Neural cell (in vitro differentiated cells): ENCODE data around the gene DNAJB6. TPM values are rescaled to one million over a fixed set of nuclear protein-coding genes. Genes with fewer than 3 reads are reported as not detected.

ENCODE experiments used
- H2AFZ ChIP-seq: fragments of 200-600, 300-800 bp; sonication (generic), shearing (Covaris generic); 2 replicates; pipeline ENCODE4 v1.6.0; 2014; ENCODE audit warnings: low read depth, mild to moderate bottlenecking, antibody characterized with exemption, low read length, moderate library complexity
- H3F3A ChIP-seq: fragments of 200-600 bp; shearing (Covaris generic); 2 replicates; pipeline ENCODE4 v1.6.1; 2016; ENCODE audit warnings: mild to moderate bottlenecking, moderate library complexity, mixed read lengths, antibody characterized with exemption, low read length; ENCODE audit not compliant: insufficient read depth, poor library complexity, severe bottlenecking
- H3K27ac ChIP-seq: fragments of 200-600, 300-800 bp; sonication (generic), shearing (Covaris generic); 2 replicates; pipeline ENCODE4 v1.5.1; 2014; ENCODE audit warnings: mild to moderate bottlenecking, low read length, moderate library complexity
- H3K27me3 ChIP-seq: fragments of 300-800, 200-600 bp; sonication (generic), shearing (Covaris generic); 2 replicates; pipeline ENCODE4 v1.6.0; 2014; ENCODE audit warnings: mild to moderate bottlenecking, low read depth, low read length, moderate library complexity; ENCODE audit not compliant: insufficient read depth
- H3K36me3 ChIP-seq: fragments of 300-800, 200-600 bp; sonication (generic), shearing (Covaris generic); 2 replicates; pipeline ENCODE4 v1.5.1; 2014; ENCODE audit warnings: mild to moderate bottlenecking, antibody characterized with exemption, low read length, moderate library complexity; ENCODE audit not compliant: insufficient read depth
- H3K4me2 ChIP-seq: fragments of 300-800, 200-600 bp; sonication (generic), shearing (Covaris generic); 2 replicates; pipeline ENCODE4 v1.6.0; 2014; ENCODE audit warnings: mild to moderate bottlenecking, low read length
- H3K4me3 ChIP-seq: fragments of 300-800, 200-600 bp; sonication (generic), shearing (Covaris generic); 2 replicates; pipeline ENCODE4 v1.5.1; 2014; ENCODE audit warnings: mild to moderate bottlenecking, low read length, moderate library complexity
- H3K79me2 ChIP-seq: fragments of 200-600 bp; shearing (Covaris generic); replicated peaks from 2 replicates; pipeline ENCODE4 v1.6.0; 2014; ENCODE audit warnings: mild to moderate bottlenecking, low read length, moderate library complexity; ENCODE audit not compliant: insufficient read depth
- H3K9ac ChIP-seq: fragments of 300-800, 200-600 bp; sonication (generic), shearing (Covaris generic); 2 replicates; pipeline ENCODE4 v1.6.1; 2016; ENCODE audit warnings: mild to moderate bottlenecking, low read length, mixed read lengths
- H3K9me2 ChIP-seq: fragments of 200-600 bp; shearing (Covaris generic); 2 replicates; pipeline ENCODE4 v1.6.1; 2016; ENCODE audit warnings: mild to moderate bottlenecking, low read length, mixed read lengths; ENCODE audit not compliant: insufficient read depth
- H3K9me3 ChIP-seq: fragments of 200-600, 300-800 bp; sonication (generic), shearing (Covaris generic); 2 replicates; pipeline ENCODE4 v1.6.1; 2016; ENCODE audit warnings: mild to moderate bottlenecking, mixed run types, low read length, moderate library complexity, mixed read lengths
- H4K20me1 ChIP-seq: fragments of 200-600 bp; shearing (Covaris generic); 2 replicates; pipeline ENCODE4 v1.6.1; 2016; ENCODE audit warnings: mild to moderate bottlenecking, mixed run types; ENCODE audit not compliant: insufficient read depth
- CTCF ChIP-seq: fragments of 450-650 bp; IDR thresholded peaks from 2 replicates; pipeline ENCODE4 v1.5.1; 2014; ENCODE audit warnings: antibody characterized with exemption, mild to moderate bottlenecking, moderate library complexity; ENCODE audit not compliant: poor library complexity, severe bottlenecking
- EP300 ChIP-seq: fragments of 450-650 bp; conservative IDR thresholded peaks from 2 replicates; pipeline ENCODE4 v1.6.1; 2014; ENCODE audit warnings: antibody characterized with exemption, mild to moderate bottlenecking, moderate library complexity; ENCODE audit not compliant: poor library complexity, severe bottlenecking
- EZH2 ChIP-seq: fragments of 200-600, 300-800 bp; shearing (Covaris generic), sonication (generic); IDR thresholded peaks from 2 replicates; pipeline ENCODE4 v1.6.1; 2014; ENCODE audit warnings: antibody characterized with exemption, low read length, borderline replicate concordance, mild to moderate bottlenecking; ENCODE audit not compliant: insufficient read depth, poor library complexity, severe bottlenecking
- MXI1 ChIP-seq: fragments of 450-650 bp; conservative IDR thresholded peaks from 2 replicates; pipeline ENCODE4 v1.6.1; 2014; ENCODE audit warnings: antibody characterized with exemption, mild to moderate bottlenecking; ENCODE audit not compliant: poor library complexity, severe bottlenecking
- POLR2AphosphoS5 ChIP-seq: IDR thresholded peaks from 2 replicates; pipeline ENCODE4 v1.6.1; 2012
- RAD21 ChIP-seq: fragments of 450-650 bp; conservative IDR thresholded peaks from 2 replicates; pipeline ENCODE4 v1.6.1; 2014; ENCODE audit warnings: antibody characterized with exemption, mild to moderate bottlenecking, moderate library complexity
- REST ChIP-seq: IDR thresholded peaks from 2 replicates; pipeline ENCODE4 v1.6.1; 2012; ENCODE audit warnings: borderline replicate concordance
- SMC3 ChIP-seq: fragments of 450-650 bp; conservative IDR thresholded peaks from 2 replicates; pipeline ENCODE4 v1.6.1; 2014; ENCODE audit warnings: antibody characterized with exemption, mild to moderate bottlenecking, moderate library complexity; ENCODE audit not compliant: poor library complexity
- TAF1 ChIP-seq: IDR thresholded peaks from 2 replicates; pipeline ENCODE4 v1.6.1; 2012; ENCODE audit warnings: low read depth
- polyA plus RNA-seq: library from polyadenylated mRNA; depleted of rRNA; stranded (reverse); fragments of >200 nt; gene quantifications from 2 replicates; pipeline ENCODE4 v1.2.3, GENCODE V29; 2014

The DNAJB6 gene
- polyA plus RNA-seq, 1 donor from 2014 or later, result 427 TPM

GRCh38 chr7:157396316-157397035 is 59.7 kb downstream of the DNAJB6 start:
- no peaks in the 10 kb centered on the region for H3K27me3 ChIP-seq
- TF ChIP-seq REST (no peak), SMC3 (no peak), EZH2 (no peak), POLR2AphosphoS5 (no peak), RAD21 (no peak), MXI1 (no peak), CTCF (no peak), EP300 (no peak), TAF1 (no peak)
- H3K4me2 ChIP-seq, result no peak overlapping the region
- no peaks in the 10 kb centered on the region for H3F3A ChIP-seq
- no peak overlapping the region for H3K9ac ChIP-seq
- H4K20me1 ChIP-seq, result no peaks in the 10 kb centered on the region
- H2AFZ ChIP-seq, result no peak overlapping the region
- no peaks in the 10 kb centered on the region for H3K36me3 ChIP-seq
- H3K79me2 ChIP-seq, result peaks cover 4% of the 10 kb centered on the region
- H3K27ac ChIP-seq, result no peak overlapping the region
- H3K9me2 ChIP-seq, result no peaks in the 10 kb centered on the region
- no peaks in the 10 kb centered on the region for H3K9me3 ChIP-seq
- H3K4me3 ChIP-seq, result no peak overlapping the region

- no peaks in the 10 kb centered on the region for H3K27me3 ChIP-seq
- H3K4me2 ChIP-seq, result no peak overlapping the region
- H3K9ac ChIP-seq, result no peak overlapping the region
- H3K27ac ChIP-seq, result no peak overlapping the region
- no peak overlapping the region for H3K4me3 ChIP-seq
- H3K36me3 ChIP-seq, result no peaks in the 10 kb centered on the region
- H3K9me3 ChIP-seq, result no peaks in the 10 kb centered on the region
- H3F3A ChIP-seq, result no peaks in the 10 kb centered on the region
- no peaks in the 10 kb centered on the region for H4K20me1 ChIP-seq
- H3K79me2 ChIP-seq, result peaks cover 4% of the 10 kb centered on the region
- H2AFZ ChIP-seq, result no peak overlapping the region
- no peak for TF ChIP-seq EZH2
- TF ChIP-seq TAF1, result no peak
- TF ChIP-seq POLR2AphosphoS5, result no peak
- TF ChIP-seq REST, result no peak
- TF ChIP-seq CTCF, result no peak
- no peak for TF ChIP-seq SMC3
- no peak for TF ChIP-seq RAD21
- no peak for TF ChIP-seq MXI1
- TF ChIP-seq EP300, result no peak
- H3K9me2 ChIP-seq, result no peaks in the 10 kb centered on the region
Measured at GRCh38 chr7:157397036-157397720, 60.4 kb downstream of the DNAJB6 start.
